Kidney (tissue), 14 donors: ENCODE results near the gene TPPP2. TPM values are rescaled to one million over a fixed set of nuclear protein-coding genes. Genes with fewer than 3 reads are reported as not detected.

Experiments used
- DNase-seq, 5 donors: peaks; one replicate each; pipeline ENCODE4 v3.0.0-alpha.2; 2013 to 2020
- FAIRE-seq: peaks from 2 replicates; lab custom pipeline; 2012; peaks lifted over from hg19 to GRCh38; lab: Jason Lieb, UNC
- H3K27ac ChIP-seq, 2 donors: one replicate each; pipeline ENCODE4 v1.7.0; 2013; ENCODE audit warnings: low read depth in 2 of 2, low read length in 2 of 2, inconsistent platforms in 1 of 2
- H3K27me3 ChIP-seq: one replicate; pipeline ENCODE4 v1.7.1; 2013; ENCODE audit warnings: low read length, inconsistent platforms; ENCODE audit not compliant: control insufficient read depth, insufficient read depth
- H3K36me3 ChIP-seq, 3 donors: one replicate each; pipeline versions ENCODE4 v1.7.0 to v1.7.1; 2013; ENCODE audit warnings: low read length in 3 of 3, control low read depth in 1 of 3, inconsistent platforms in 1 of 3; ENCODE audit not compliant: insufficient read depth in 3 of 3, control insufficient read depth in 2 of 3
- H3K4me1 ChIP-seq, 3 donors: one replicate each; pipeline versions ENCODE4 v1.7.0 to v1.7.1; 2013; ENCODE audit warnings: low read length in 3 of 3, inconsistent platforms in 1 of 3, low read depth in 1 of 3; ENCODE audit not compliant: control insufficient read depth in 2 of 3, insufficient read depth in 2 of 3
- H3K4me3 ChIP-seq, 3 donors: one replicate each; pipeline versions ENCODE4 v1.7.0 to v1.8.1; 2013; ENCODE audit warnings: low read length in 3 of 3, control low read depth in 1 of 3, inconsistent platforms in 1 of 3
- H3K9ac ChIP-seq, 3 donors: one replicate each; pipeline versions ENCODE4 v1.7.0 to v1.7.1; 2013; ENCODE audit warnings: low read length in 3 of 3, control low read depth in 1 of 3, inconsistent platforms in 1 of 3
- H3K9me3 ChIP-seq, 3 donors: one replicate each; pipeline versions ENCODE4 v1.7.0 to v1.7.1; 2013; ENCODE audit warnings: low read length in 3 of 3, control low read depth in 1 of 3, inconsistent platforms in 1 of 3; ENCODE audit not compliant: control insufficient read depth in 2 of 3, insufficient read depth in 1 of 3
- CTCF ChIP-seq: IDR thresholded peaks from 3 replicates; pipeline ENCODE4 v1.5.1; 2012; ENCODE audit warnings: mild to moderate bottlenecking, moderate library complexity, borderline replicate concordance; ENCODE audit not compliant: insufficient read depth; ENCODE audit errors: extremely low read depth
- intact Hi-C: fragments of 100-400 bp; cut with DNase I; formaldehyde crosslinking; loops from one replicate; pipeline ENCODE4 v1.11.1; 2022
- polyA plus RNA-seq: library from polyadenylated mRNA; stranded (reverse); fragments of 350-450 nt; fragmentation: Illumina TruSeq; extraction: RNeasy Lipid Tissue Mini Kit (QIAGEN cat#74804); gene quantifications from one replicate; pipeline ENCODE4 v1.2.3, GENCODE V29; 2014; ENCODE audit warnings: low read depth, low replicate concordance; ENCODE audit not compliant: insufficient read depth
- total RNA-seq: library from RNA; stranded (reverse); fragmentation: NEBNext Ultra II Directional; extraction: Animal tissue kit (Norgen Biotek cat#: 25700); gene quantifications from one replicate; pipeline ENCODE4 v1.2.1, GENCODE V29; 2021
- donor health status: control.
- donor health status: control.
- donor health status: control.
- donor health status: control.
- donor health status: control.
- donor health status: DM: yes; HTN: yes; CAD: no.
- donor health status: Normal renal cell carcinoma (clear cell type).

Gene TPPP2
- total and polyA plus RNA-seq, 2 donors from 2014 or later, result 1.3 TPM; not detected in 1

- Histone ChIP-seq H3K9ac (no peak overlapping the region), H3K36me3 (no peaks in the 10 kb centered on the region), H3K27ac (no peak overlapping the region), H3K4me3 (no peak overlapping the region), H3K4me1 (peaks cover 0 to 4% (median 0%) of the 10 kb centered on the region in 3 donors), H3K9me3 (no peaks in the 10 kb centered on the region), H3K27me3 (no peaks in the 10 kb centered on the region)
- peak in 2 of 5 donors; percentile 27 to 30 for DNase-seq
- no peak for FAIRE-seq
- TF ChIP-seq CTCF, result no peak
- intact Hi-C loops, result no loop called here
Observed at GRCh38 chr14:21061347-21061668, 31.3 kb downstream of the TPPP2 start.

- no peak overlapping the region for H3K27ac ChIP-seq
- peak in 2 of 5 donors; percentile 50 to 76 for DNase-seq
- no peak for FAIRE-seq
- H3K4me1 ChIP-seq, result peaks cover under 1 to 4% (median 2%) of the 10 kb centered on the region in 3 donors
- no peaks in the 10 kb centered on the region for H3K27me3 ChIP-seq
- H3K36me3 ChIP-seq, result no peaks in the 10 kb centered on the region
- H3K9me3 ChIP-seq, result no peaks in the 10 kb centered on the region
- no peak overlapping the region for H3K4me3 ChIP-seq
- TF ChIP-seq CTCF, result no peak
- H3K9ac ChIP-seq, result no peak overlapping the region
- intact Hi-C loops, result no loop called here
Observed at GRCh38 chr14:21063479-21063878, 33.5 kb downstream of the TPPP2 start.

GRCh38 chr14:21066882-21067502, 37.0 kb downstream of the TPPP2 start:
- no peaks in the 10 kb centered on the region for H3K36me3 ChIP-seq
- intact Hi-C loops, result no loop called here
- no peak overlapping the region for H3K4me3 ChIP-seq
- no peak for FAIRE-seq
- DNase-seq, result no peak
- H3K4me1 ChIP-seq, result peaks cover 4 to 14% (median 12%) of the 10 kb centered on the region in 3 donors
- no peak for TF ChIP-seq CTCF
- H3K27me3 ChIP-seq, result no peaks in the 10 kb centered on the region
- H3K9ac ChIP-seq, result no peak overlapping the region
- H3K9me3 ChIP-seq, result no peaks in the 10 kb centered on the region
- no peak overlapping the region for H3K27ac ChIP-seq
